22Rv1 (cell line): ENCODE data around the gene TREML4.

Experiments used
- H3K27ac ChIP-seq: fragments of 450-650 bp; 2 replicates; pipeline ENCODE4 v1.5.1; 2017
- CTCF ChIP-seq: fragments of 450-650 bp; IDR thresholded peaks from 2 replicates; pipeline ENCODE4 v1.5.1; 2017; ENCODE audit warnings: mild to moderate bottlenecking
- ZFX ChIP-seq: fragments of 450-650 bp; IDR thresholded peaks from 2 replicates; pipeline ENCODE4 v1.6.1; 2017; ENCODE audit warnings: antibody characterized with exemption, borderline replicate concordance

Gene TREML4

GRCh38 chr6:41272591-41273240 lies 44.6 kb downstream of the TREML4 start:
- H3K27ac ChIP-seq = no peak overlapping the region
- no peak for TF ChIP-seq CTCF
- TF ChIP-seq ZFX = no peak

GRCh38 chr6:41273714-41274113 lies 45.6 kb downstream of the TREML4 start:
- no peak for TF ChIP-seq ZFX
- TF ChIP-seq CTCF = no peak
- H3K27ac ChIP-seq = no peak overlapping the region

GRCh38 chr6:41274256-41274655 lies 46.1 kb downstream of the TREML4 start:
- no peak for TF ChIP-seq ZFX
- TF ChIP-seq CTCF = no peak
- no peak overlapping the region for H3K27ac ChIP-seq

- H3K27ac ChIP-seq = no peak overlapping the region
- TF ChIP-seq CTCF = no peak
- no peak for TF ChIP-seq ZFX
Observed at GRCh38 chr6:41275489-41275888, 47.3 kb downstream of the TREML4 start.

- H3K27ac ChIP-seq = no peak overlapping the region
- TF ChIP-seq ZFX (no peak), CTCF (no peak)
Observed at GRCh38 chr6:41277605-41278004, 49.5 kb downstream of the TREML4 start.

- no peak for TF ChIP-seq ZFX
- peak; percentile 70 for TF ChIP-seq CTCF
- no peak overlapping the region for H3K27ac ChIP-seq
Observed at GRCh38 chr6:41278699-41279405, 50.7 kb downstream of the TREML4 start.

GRCh38 chr6:41280381-41281057 lies 52.4 kb downstream of the TREML4 start:
- TF ChIP-seq CTCF = no peak
- TF ChIP-seq ZFX = no peak

More at GRCh38 chr6:41280381-41281057, 52.4 kb downstream of the TREML4 start:
- no peak overlapping the region for H3K27ac ChIP-seq
